Epithelial cell of prostate (primary cell): ENCODE data around the gene PTOV1.
"Not testable (repeated sequence)": the region's sequence is repeated elsewhere in the genome, so short reads cannot be mapped to it uniquely, and the experiment has no call there.

Experiments
- DNase-seq: peaks from one replicate; pipeline ENCODE4 v3.0.0-alpha.2; 2011; ENCODE audit warnings: low read depth, low spot score
- H3K27ac ChIP-seq: fragments of 450-650 bp; 2 replicates; pipeline ENCODE4 v1.5.1; 2017; ENCODE audit warnings: mild to moderate bottlenecking

The PTOV1 gene

GRCh38 chr19:49817964-49818648 is 32.9 kb upstream of the PTOV1 start, which contains the start of gene MED25:
MED25 (plus strand) TSS chr19:49818289; CDS start chr19:49818342, 53 bp downstream.
- DNase-seq = no peak
- H3K27ac ChIP-seq = peak within 1 kb of the TSS; percentile 82

GRCh38 chr19:49818649-49819370 is 32.1 kb upstream of the PTOV1 start:
- peak overlapping the region; percentile 82 for H3K27ac ChIP-seq
- DNase-seq = no peak

- H3K27ac ChIP-seq, DNase-seq: not testable (repeated sequence)
Observed at GRCh38 chr19:49819452-49820115, 31.4 kb upstream of the PTOV1 start.

- DNase-seq = no peak
Observed at GRCh38 chr19:49820125-49820524, 30.8 kb upstream of the PTOV1 start.

GRCh38 chr19:49823472-49823871 is 27.5 kb upstream of the PTOV1 start:
- no peak for DNase-seq
- H3K27ac ChIP-seq = no peak overlapping the region

More at GRCh38 chr19:49820125-49820524, 30.8 kb upstream of the PTOV1 start:
- no peak overlapping the region for H3K27ac ChIP-seq

- H3K27ac ChIP-seq = no peak overlapping the region
- no peak for DNase-seq
Observed at GRCh38 chr19:49824662-49825061, 26.3 kb upstream of the PTOV1 start.

GRCh38 chr19:49827034-49827433 is 23.9 kb upstream of the PTOV1 start:
- DNase-seq = no peak
- no peak overlapping the region for H3K27ac ChIP-seq

GRCh38 chr19:49829200-49829599 is 21.8 kb upstream of the PTOV1 start:
- H3K27ac ChIP-seq = no peak overlapping the region
- no peak for DNase-seq

- DNase-seq = no peak
- H3K27ac ChIP-seq = no peak overlapping the region
Observed at GRCh38 chr19:49829721-49830120, 21.2 kb upstream of the PTOV1 start.

- no peak for DNase-seq
- no peak overlapping the region for H3K27ac ChIP-seq
Observed at GRCh38 chr19:49830766-49831165, 20.2 kb upstream of the PTOV1 start.

GRCh38 chr19:49831592-49831991 is 19.4 kb upstream of the PTOV1 start:
- no peak overlapping the region for H3K27ac ChIP-seq

GRCh38 chr19:49832556-49832955 is 18.4 kb upstream of the PTOV1 start:
- DNase-seq = no peak
- H3K27ac ChIP-seq = no peak overlapping the region

More at GRCh38 chr19:49831592-49831991, 19.4 kb upstream of the PTOV1 start:
- no peak for DNase-seq

GRCh38 chr19:49833599-49833998 is 17.4 kb upstream of the PTOV1 start:
- no peak overlapping the region for H3K27ac ChIP-seq
- DNase-seq = no peak

GRCh38 chr19:49835562-49835961 is 15.4 kb upstream of the PTOV1 start:
- no peak for DNase-seq

GRCh38 chr19:49836176-49837008 is 14.6 kb upstream of the PTOV1 start:
- DNase-seq = no peak
- H3K27ac ChIP-seq = no peak overlapping the region

More at GRCh38 chr19:49835562-49835961, 15.4 kb upstream of the PTOV1 start:
- no peak overlapping the region for H3K27ac ChIP-seq

GRCh38 chr19:49837009-49837310 is 14.0 kb upstream of the PTOV1 start:
- no peak overlapping the region for H3K27ac ChIP-seq
- no peak for DNase-seq

- H3K27ac ChIP-seq = no peak overlapping the region
- no peak for DNase-seq
Observed at GRCh38 chr19:49837425-49837824, 13.5 kb upstream of the PTOV1 start.

GRCh38 chr19:49838885-49839588 is 11.9 kb upstream of the PTOV1 start:
- DNase-seq = no peak
- no peak overlapping the region for H3K27ac ChIP-seq

GRCh38 chr19:49839713-49840112 is 11.2 kb upstream of the PTOV1 start:
- DNase-seq = no peak
- no peak overlapping the region for H3K27ac ChIP-seq

GRCh38 chr19:49840321-49840720 is 10.6 kb upstream of the PTOV1 start:
- DNase-seq = no peak
- H3K27ac ChIP-seq = no peak overlapping the region
